ENCODE measurements around the gene C9orf57.

Gene C9orf57

DNA sequence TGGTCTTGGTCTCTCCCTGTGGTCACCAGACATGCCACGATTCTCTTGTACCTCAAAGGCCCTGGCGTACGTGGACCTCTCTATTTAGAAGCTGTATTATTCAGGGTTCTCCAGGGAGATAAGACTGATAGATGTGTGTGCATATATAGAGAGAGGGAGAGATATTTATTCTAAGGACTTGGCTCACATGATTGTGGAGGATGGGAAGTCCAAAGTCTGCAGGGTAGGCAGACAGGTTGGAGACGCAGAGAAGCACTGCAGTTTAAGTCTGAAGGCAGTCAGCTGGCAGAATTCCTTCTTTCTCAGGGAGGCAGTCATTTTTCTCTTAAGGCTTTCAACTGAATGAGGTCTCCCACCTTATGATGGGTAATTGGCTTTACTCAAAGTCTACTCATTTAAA lies 16.3 kb downstream of the C9orf57 start:
- no peak overlapping the region for H3K9ac ChIP-seq (ENCODE audit: low read length)
- DNase-seq (ENCODE audit: low read depth): no peak

DNA sequence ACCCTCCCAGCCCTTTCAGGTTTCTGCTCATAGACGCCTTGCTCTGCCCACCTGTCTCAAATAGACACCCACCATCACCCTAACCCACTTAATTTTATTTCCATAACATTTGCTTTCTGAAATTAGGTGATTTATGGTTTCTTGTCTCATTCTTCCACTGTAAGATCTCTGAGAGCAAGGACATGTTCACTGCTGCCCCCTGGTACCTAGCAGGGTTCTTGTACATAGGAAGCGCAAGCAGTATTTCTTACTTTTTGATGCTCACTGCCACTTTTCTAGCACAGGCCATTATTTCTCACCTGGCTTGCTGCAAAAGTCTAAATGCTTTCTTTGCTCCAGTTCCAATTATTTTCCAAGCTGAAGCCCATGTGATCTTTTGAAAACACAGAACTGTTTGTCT lies 16.8 kb downstream of the C9orf57 start:
- Histone ChIP-seq H3K36me3 (ENCODE audit: control insufficient read depth, insufficient read depth, low read length, severe bottlenecking) (no peaks in the 10 kb centered on the region), H3K4me3 (ENCODE audit: low read length) (no peak overlapping the region), H3K9ac (ENCODE audit: low read length) (no peak overlapping the region), H3K27me3 (replicated peaks; ENCODE audit: control insufficient read depth, insufficient read depth, low read length) (no peaks in the 10 kb centered on the region), H3K4me1 (ENCODE audit: control insufficient read depth, insufficient read depth, low read length) (peaks cover 10% of the 10 kb centered on the region), H3K9me3 (ENCODE audit: control insufficient read depth, low read length) (no peaks in the 10 kb centered on the region)
- DNase-seq (ENCODE audit: low read depth): no peak

More for the DNA sequence above, 16.3 kb downstream of the C9orf57 start:
- Histone ChIP-seq H3K9me3 (ENCODE audit: control insufficient read depth, low read length) (no peaks in the 10 kb centered on the region), H3K27me3 (replicated peaks; ENCODE audit: control insufficient read depth, insufficient read depth, low read length) (no peaks in the 10 kb centered on the region), H3K36me3 (ENCODE audit: control insufficient read depth, insufficient read depth, low read length, severe bottlenecking) (no peaks in the 10 kb centered on the region), H3K4me3 (ENCODE audit: low read length) (no peak overlapping the region), H3K4me1 (ENCODE audit: control insufficient read depth, insufficient read depth, low read length) (peaks cover 10% of the 10 kb centered on the region)

DNA sequence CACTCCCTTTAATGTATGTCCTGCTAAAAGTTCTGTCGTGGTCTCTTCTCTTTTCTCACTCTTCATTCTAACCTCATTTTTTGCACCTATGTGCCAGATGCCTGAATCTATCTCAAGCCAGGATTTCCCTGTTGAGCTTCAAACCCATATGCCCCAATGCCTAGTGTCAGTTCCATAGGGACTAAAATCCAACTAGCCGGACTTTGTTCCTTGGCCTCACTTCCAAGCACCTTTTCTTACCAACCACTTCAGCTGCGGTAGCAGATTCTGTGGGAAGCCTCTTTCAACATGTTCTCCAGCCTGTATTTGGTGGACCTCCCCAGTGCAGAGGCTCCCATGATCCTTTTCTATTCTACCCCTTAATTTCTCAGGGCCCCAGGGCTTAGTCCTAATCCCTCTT lies 17.5 kb downstream of the C9orf57 start:
- Histone ChIP-seq H3K9me3 (ENCODE audit: control insufficient read depth, low read length) (no peaks in the 10 kb centered on the region), H3K4me3 (ENCODE audit: low read length) (no peak overlapping the region), H3K36me3 (ENCODE audit: control insufficient read depth, insufficient read depth, low read length, severe bottlenecking) (no peaks in the 10 kb centered on the region), H3K4me1 (ENCODE audit: control insufficient read depth, insufficient read depth, low read length) (peaks cover 10% of the 10 kb centered on the region), H3K9ac (ENCODE audit: low read length) (no peak overlapping the region), H3K27me3 (replicated peaks; ENCODE audit: control insufficient read depth, insufficient read depth, low read length) (no peaks in the 10 kb centered on the region)
- DNase-seq (ENCODE audit: low read depth): no peak

DNA sequence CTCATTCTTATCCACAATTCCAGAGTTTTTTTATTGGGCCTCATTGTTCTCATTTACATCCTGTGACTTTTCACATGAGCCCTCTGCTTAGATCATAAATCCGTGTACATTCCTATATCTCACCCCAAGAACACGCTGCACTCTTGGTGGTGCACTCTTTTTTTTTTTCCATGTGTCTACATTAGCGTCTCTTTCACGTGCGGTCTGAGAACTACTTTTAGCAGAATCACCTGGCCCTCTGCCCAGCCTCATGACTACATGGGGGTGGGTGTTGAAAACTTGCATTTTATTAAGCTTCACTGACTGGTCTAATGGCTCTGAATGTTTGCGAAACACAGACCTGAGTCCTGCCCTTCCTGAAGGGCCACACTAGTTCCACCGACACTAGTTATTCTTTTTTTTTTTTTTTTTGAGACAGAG lies 18.6 kb downstream of the C9orf57 start:
- H3K9me3 ChIP-seq (ENCODE audit: control insufficient read depth, low read length): no peaks in the 10 kb centered on the region
- no peaks in the 10 kb centered on the region for H3K27me3 ChIP-seq (replicated peaks; ENCODE audit: control insufficient read depth, insufficient read depth, low read length)
- H3K36me3 ChIP-seq (ENCODE audit: control insufficient read depth, insufficient read depth, low read length, severe bottlenecking): no peaks in the 10 kb centered on the region
- DNase-seq (ENCODE audit: low read depth): peak; percentile 14
- peaks cover 10% of the 10 kb centered on the region for H3K4me1 ChIP-seq (ENCODE audit: control insufficient read depth, insufficient read depth, low read length)
- H3K9ac ChIP-seq (ENCODE audit: low read length): no peak overlapping the region
- peak overlapping the region; percentile 12 for H3K4me3 ChIP-seq (ENCODE audit: low read length)

DNA sequence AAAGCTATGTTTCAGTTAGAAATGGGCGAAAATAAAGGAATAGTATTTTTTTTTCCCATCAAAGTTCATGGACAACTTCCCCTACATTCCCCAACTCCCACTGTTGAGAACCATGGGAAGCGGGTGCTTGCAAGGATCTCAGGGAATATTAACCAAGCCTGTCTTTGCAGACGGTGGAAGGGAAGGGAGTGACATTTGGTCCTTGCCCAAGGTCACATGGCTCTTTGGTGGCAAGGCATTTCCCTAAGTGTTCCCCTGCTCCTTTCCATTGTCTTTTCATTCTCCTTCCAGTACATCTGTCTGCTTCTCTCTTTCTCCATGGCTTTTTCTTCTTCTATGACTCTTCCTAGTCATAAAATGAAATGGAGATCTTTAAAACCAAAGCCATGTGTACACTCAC lies 19.0 kb downstream of the C9orf57 start:
- Histone ChIP-seq H3K9me3 (ENCODE audit: control insufficient read depth, low read length) (no peaks in the 10 kb centered on the region), H3K4me1 (ENCODE audit: control insufficient read depth, insufficient read depth, low read length) (peaks cover 10% of the 10 kb centered on the region)

DNA sequence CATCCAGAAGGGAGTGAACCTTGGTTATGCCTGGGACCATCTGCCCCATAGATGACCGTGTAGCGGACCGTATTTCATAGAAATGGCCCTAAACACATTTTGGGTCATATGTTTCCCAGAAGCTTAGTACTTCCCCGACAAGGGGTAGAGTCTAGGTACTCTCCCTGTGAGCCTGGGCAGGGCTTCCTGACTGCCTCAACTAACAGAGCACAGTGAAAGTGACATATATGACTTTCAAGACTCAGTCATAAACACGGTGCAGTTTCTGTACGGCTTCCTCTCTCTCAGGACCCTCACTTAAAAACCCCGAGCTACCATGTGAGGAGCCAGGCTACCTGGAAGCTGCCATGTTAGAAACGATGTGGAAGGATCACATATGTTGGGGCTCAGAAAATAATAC lies 20.9 kb downstream of the C9orf57 start:
- Histone ChIP-seq H3K9ac (ENCODE audit: low read length) (no peak overlapping the region), H3K36me3 (ENCODE audit: control insufficient read depth, insufficient read depth, low read length, severe bottlenecking) (no peaks in the 10 kb centered on the region), H3K9me3 (ENCODE audit: control insufficient read depth, low read length) (no peaks in the 10 kb centered on the region), H3K27me3 (replicated peaks; ENCODE audit: control insufficient read depth, insufficient read depth, low read length) (no peaks in the 10 kb centered on the region), H3K4me3 (ENCODE audit: low read length) (no peak overlapping the region), H3K4me1 (ENCODE audit: control insufficient read depth, insufficient read depth, low read length) (peaks cover 11% of the 10 kb centered on the region)
- no peak for DNase-seq (ENCODE audit: low read depth)

More for the DNA sequence above, 19.0 kb downstream of the C9orf57 start:
- Histone ChIP-seq H3K36me3 (ENCODE audit: control insufficient read depth, insufficient read depth, low read length, severe bottlenecking) (no peaks in the 10 kb centered on the region), H3K9ac (ENCODE audit: low read length) (no peak overlapping the region), H3K4me3 (ENCODE audit: low read length) (no peak overlapping the region), H3K27me3 (replicated peaks; ENCODE audit: control insufficient read depth, insufficient read depth, low read length) (no peaks in the 10 kb centered on the region)
- no peak for DNase-seq (ENCODE audit: low read depth)

DNA sequence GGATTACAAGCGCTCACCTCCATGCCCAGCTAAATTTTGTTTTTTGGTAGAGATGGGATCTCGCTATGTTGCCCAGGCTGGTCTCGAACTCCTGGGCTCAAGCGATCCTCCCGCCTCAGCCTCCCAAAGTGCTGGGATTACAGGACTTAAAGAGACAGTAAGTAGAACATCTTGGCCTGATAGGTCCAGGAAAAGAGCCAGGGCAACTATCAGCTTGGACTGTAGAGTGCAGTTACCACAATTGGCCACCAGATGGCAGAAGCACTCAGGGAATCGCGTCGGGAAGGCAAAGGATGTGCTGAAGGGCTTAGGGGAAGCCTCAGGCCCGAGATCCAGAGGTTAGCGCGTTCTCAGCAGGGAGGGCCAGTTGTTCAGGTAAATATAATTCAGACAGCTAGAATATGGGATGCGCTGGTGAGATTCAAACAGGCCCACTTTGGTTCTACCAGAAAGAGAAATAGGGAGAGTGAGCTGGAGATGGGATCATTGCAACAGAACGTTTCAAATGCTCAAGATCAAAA lies 21.5 kb downstream of the C9orf57 start:
- peak; percentile 87 for DNase-seq (ENCODE audit: low read depth)
- Histone ChIP-seq H3K9me3 (ENCODE audit: control insufficient read depth, low read length) (no peaks in the 10 kb centered on the region), H3K36me3 (ENCODE audit: control insufficient read depth, insufficient read depth, low read length, severe bottlenecking) (no peaks in the 10 kb centered on the region), H3K9ac (ENCODE audit: low read length) (no peak overlapping the region), H3K4me1 (ENCODE audit: control insufficient read depth, insufficient read depth, low read length) (peaks cover 17% of the 10 kb centered on the region), H3K4me3 (ENCODE audit: low read length) (no peak overlapping the region), H3K27me3 (replicated peaks; ENCODE audit: control insufficient read depth, insufficient read depth, low read length) (no peaks in the 10 kb centered on the region)

DNA sequence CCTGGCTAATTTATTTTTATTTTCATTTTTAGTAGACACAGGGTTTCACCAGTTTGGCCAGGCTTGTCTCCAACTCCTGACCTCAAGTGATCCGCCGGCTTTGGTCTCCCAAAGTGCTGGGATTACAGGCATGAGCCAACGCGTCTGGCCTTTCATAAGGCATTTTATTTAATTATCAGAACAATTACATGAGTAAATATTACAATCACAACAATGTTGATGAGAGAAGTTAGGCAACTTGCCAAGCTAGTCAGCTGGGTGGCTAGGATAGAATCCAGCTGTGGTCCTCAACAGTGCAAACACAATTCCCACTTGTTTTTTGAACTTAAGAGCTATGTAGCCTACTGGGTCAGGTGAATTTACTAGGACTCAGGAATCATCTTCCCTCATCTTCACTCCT lies 22.0 kb downstream of the C9orf57 start:
- Histone ChIP-seq H3K9me3 (ENCODE audit: control insufficient read depth, low read length) (no peaks in the 10 kb centered on the region), H3K9ac (ENCODE audit: low read length) (no peak overlapping the region), H3K4me1 (ENCODE audit: control insufficient read depth, insufficient read depth, low read length) (peaks cover 17% of the 10 kb centered on the region), H3K36me3 (ENCODE audit: control insufficient read depth, insufficient read depth, low read length, severe bottlenecking) (no peaks in the 10 kb centered on the region), H3K4me3 (ENCODE audit: low read length) (no peak overlapping the region), H3K27me3 (replicated peaks; ENCODE audit: control insufficient read depth, insufficient read depth, low read length) (no peaks in the 10 kb centered on the region)
- no peak for DNase-seq (ENCODE audit: low read depth)

DNA sequence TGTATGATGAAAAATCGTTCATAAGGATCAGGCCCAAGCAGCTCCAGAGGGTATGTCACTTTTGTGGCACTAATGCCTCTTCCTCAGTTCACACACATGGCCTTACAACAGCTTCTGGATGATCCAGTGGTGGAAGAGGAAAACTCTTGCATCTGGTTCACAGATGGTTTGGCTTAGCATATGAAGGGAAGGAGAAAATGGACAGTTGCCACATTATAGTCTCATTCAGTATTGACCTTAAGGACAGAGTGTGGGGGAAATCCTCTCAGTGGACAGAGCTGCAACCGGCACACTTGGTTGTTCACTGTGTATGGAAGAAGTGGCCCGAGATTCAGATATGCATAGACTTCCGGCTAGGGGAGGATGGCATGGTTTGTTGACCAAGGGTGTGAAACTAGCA lies 22.8 kb downstream of the C9orf57 start:
- Histone ChIP-seq H3K36me3 (ENCODE audit: control insufficient read depth, insufficient read depth, low read length, severe bottlenecking) (no peaks in the 10 kb centered on the region), H3K27me3 (replicated peaks; ENCODE audit: control insufficient read depth, insufficient read depth, low read length) (no peaks in the 10 kb centered on the region), H3K9me3 (ENCODE audit: control insufficient read depth, low read length) (no peaks in the 10 kb centered on the region), H3K4me1 (ENCODE audit: control insufficient read depth, insufficient read depth, low read length) (peaks cover 17% of the 10 kb centered on the region), H3K4me3 (ENCODE audit: low read length) (no peak overlapping the region), H3K9ac (ENCODE audit: low read length) (no peak overlapping the region)
- no peak for DNase-seq (ENCODE audit: low read depth)

DNA sequence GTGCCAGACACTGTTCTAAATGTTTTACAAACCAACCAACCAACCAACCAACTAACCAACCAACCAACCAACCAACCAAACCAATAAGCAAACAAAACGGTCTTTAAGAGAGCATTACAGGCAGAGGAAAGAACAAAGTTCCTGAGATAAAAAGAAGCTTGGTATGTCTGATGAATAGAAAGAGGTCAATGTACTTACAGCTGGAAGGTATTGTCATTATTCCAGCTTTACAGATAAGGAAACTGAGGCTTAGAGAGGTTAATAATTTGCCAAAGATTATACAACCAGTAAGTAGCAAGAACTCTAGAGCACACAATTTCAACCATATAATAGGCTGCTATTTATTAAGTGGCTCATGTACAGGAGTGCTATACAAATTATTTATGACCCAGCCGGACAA lies 29.6 kb downstream of the C9orf57 start:
- Histone ChIP-seq H3K36me3 (ENCODE audit: control insufficient read depth, insufficient read depth, low read length, severe bottlenecking) (no peaks in the 10 kb centered on the region), H3K9ac (ENCODE audit: low read length) (no peak overlapping the region), H3K4me1 (ENCODE audit: control insufficient read depth, insufficient read depth, low read length) (peaks cover 6% of the 10 kb centered on the region), H3K9me3 (ENCODE audit: control insufficient read depth, low read length) (no peaks in the 10 kb centered on the region), H3K4me3 (ENCODE audit: low read length) (no peak overlapping the region), H3K27me3 (replicated peaks; ENCODE audit: control insufficient read depth, insufficient read depth, low read length) (no peaks in the 10 kb centered on the region)
- no peak for DNase-seq (ENCODE audit: low read depth)

DNA sequence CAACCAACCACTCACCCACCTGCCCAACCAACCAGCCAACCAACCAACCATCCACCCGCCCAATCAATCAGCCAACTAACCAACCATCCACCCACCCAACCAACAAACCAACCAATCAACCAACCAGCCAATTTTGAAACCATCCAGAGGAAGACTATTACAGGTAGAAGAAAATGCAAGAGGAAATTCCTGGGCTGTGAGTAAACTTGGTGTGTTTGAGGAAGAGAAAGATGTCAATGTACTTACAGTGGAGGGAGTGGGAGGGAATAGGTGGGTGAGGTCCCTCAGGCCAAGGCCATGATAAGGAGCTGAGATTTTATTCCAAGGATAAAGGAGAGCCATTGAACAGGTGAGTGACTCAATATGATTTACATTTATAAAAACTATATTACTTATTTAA lies 30.4 kb downstream of the C9orf57 start:
- no peak overlapping the region for H3K9ac ChIP-seq (ENCODE audit: low read length)
- H3K4me1 ChIP-seq (ENCODE audit: control insufficient read depth, insufficient read depth, low read length): peaks cover 6% of the 10 kb centered on the region
- H3K36me3 ChIP-seq (ENCODE audit: control insufficient read depth, insufficient read depth, low read length, severe bottlenecking): no peaks in the 10 kb centered on the region
- DNase-seq (ENCODE audit: low read depth): no peak
- H3K9me3 ChIP-seq (ENCODE audit: control insufficient read depth, low read length): no peaks in the 10 kb centered on the region
- no peaks in the 10 kb centered on the region for H3K27me3 ChIP-seq (replicated peaks; ENCODE audit: control insufficient read depth, insufficient read depth, low read length)
- H3K4me3 ChIP-seq (ENCODE audit: low read length): no peak overlapping the region

DNA sequence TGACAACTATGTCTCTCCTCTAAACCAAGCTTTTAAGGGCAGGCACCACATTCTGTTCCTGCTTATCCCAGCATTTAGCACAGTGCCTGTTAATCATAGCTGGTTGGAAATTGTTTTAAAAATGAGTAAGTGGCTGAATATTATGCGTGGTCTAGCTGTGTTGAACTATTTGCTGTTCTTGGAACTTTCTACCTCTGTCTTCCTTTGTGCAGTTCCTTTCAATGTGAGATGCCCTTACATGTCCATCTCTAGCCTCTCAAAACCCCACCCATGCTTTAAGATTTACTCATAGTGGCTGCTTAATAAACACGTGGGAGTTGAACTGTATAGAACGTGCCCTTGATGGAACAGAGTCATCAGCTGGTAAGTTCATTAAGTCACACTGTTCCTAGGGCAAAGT lies 34.5 kb downstream of the C9orf57 start:
- DNase-seq (ENCODE audit: low read depth): no peak

More for the DNA sequence above, 34.5 kb downstream of the C9orf57 start:
- H3K27me3 ChIP-seq (replicated peaks; ENCODE audit: control insufficient read depth, insufficient read depth, low read length): no peaks in the 10 kb centered on the region
- H3K9ac ChIP-seq (ENCODE audit: low read length): no peak overlapping the region
- no peaks in the 10 kb centered on the region for H3K4me1 ChIP-seq (ENCODE audit: control insufficient read depth, insufficient read depth, low read length)
- no peaks in the 10 kb centered on the region for H3K36me3 ChIP-seq (ENCODE audit: control insufficient read depth, insufficient read depth, low read length, severe bottlenecking)
- no peaks in the 10 kb centered on the region for H3K9me3 ChIP-seq (ENCODE audit: control insufficient read depth, low read length)
- no peak overlapping the region for H3K4me3 ChIP-seq (ENCODE audit: low read length)
